HTR-8/SVneo (cell line): ENCODE results near the gene CPSF2.
A peak's percentile ranks its signal among the peaks of the same experiment; 100 is the strongest.

Experiments
- DNase-seq: peaks from one replicate; pipeline ENCODE4 v3.0.0; 2011; ENCODE audit warnings: low spot score, mixed read lengths; ENCODE audit not compliant: insufficient read length
- FAIRE-seq: peaks from 2 replicates; lab custom pipeline; 2011; peaks lifted over from hg19 to GRCh38; lab: Jason Lieb, UNC

CPSF2 gene

DNA sequence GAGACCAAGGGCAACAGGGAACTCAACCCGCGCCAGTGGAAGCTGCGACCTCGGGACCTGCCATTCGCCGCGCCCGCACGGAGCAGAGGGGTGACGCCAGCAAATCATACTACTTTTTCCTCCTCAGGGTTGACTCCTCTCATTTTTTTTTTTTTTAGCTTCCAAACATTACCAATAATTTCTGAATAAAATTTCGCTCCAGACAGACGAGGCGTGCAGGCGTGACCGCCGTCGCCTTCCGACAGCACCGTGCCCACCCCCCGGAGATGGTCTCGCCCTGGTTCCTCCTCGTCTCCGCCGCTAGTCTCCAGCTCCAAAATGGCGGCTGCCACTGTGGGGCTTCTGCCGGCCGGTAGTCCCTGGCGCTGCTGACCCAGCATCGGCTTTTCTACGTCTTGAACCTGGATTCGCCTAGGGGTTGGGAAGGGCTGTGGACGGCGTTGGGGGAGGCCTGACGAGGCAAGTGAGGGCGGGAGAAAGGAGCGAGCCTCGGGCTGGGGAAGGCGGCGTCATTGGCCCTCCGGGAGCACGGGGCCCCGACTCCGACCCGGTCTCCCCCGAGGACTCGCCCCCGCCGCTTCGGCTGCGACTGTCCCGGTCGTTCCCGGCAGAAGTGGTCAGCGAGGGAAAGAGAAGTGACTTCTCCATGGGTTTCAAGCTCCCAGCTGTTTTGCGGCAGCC lies at the start of gene CPSF2, which contains the start of gene NDUFB1:
TSS of gene CPSF2 (plus strand) at position 300 of the 681 bp plus-strand sequence. CDS start 9,016 bp downstream, outside the sequence.
TSS of gene NDUFB1 (minus strand) at position 37 of the 681 bp plus-strand sequence. CDS start 4,069 bp downstream, outside the sequence.
- DNase-seq, result peak; percentile 94
- FAIRE-seq, result no peak

DNA sequence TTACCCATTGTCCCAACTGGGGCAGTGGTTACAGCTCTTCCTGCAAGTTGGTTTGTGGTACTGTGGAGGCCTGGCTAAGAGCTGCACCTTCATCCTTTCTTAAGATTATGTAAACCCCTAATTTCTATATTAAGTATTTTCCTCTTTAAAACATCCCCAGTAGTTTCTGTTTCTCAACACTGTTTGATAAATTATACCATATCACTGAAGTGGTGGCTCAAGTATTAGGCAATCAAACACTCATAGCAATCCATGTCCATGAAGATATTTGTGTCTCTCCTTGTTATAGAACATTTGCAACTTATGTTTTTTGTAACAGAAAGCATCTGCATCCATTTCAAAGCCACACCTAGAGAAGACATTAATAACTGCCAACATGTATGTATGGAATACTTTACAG lies 47.2 kb upstream of the CPSF2 start:
- no peak for FAIRE-seq
- DNase-seq, result no peak

DNA sequence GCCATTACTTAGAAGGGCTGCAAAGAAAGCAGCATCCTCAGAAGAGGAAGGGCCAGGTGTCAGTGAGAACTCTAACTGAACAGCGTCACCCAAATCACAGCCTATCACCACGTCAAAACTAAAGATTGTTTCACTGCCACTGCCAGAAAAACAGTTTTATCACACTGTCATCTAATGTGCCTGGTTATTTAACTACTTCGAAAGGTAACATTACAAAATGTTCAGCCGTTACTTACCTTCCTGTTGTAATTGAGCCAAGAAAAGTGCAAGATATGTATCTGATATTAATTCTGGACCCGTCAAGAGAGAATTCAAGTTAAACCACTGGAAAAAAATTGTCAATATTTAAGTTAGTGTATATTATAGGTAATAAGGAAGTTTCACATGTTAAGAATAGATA lies 33.3 kb upstream of the CPSF2 start:
- FAIRE-seq, result no peak

DNA sequence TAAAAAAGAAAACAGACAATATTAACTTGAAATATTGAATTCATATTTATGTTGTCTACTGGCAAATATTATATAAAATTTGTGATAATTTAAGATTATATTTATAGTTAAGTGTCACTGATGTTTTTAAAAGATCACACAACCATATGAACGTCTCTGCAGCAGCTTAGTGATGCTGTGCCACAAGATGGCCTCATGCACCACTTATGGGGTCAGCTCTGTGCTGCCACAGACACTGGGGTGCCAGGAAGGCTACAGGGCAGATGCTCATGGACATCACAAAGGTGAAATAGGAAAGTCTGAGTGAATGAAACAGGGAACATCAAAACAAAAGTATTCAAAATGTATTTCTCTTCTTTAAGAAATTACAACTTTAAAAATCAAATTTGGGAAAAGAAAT lies 28.4 kb upstream of the CPSF2 start:
- no peak for DNase-seq
- no peak for FAIRE-seq

More for the DNA sequence above, 33.3 kb upstream of the CPSF2 start:
- DNase-seq, result no peak

DNA sequence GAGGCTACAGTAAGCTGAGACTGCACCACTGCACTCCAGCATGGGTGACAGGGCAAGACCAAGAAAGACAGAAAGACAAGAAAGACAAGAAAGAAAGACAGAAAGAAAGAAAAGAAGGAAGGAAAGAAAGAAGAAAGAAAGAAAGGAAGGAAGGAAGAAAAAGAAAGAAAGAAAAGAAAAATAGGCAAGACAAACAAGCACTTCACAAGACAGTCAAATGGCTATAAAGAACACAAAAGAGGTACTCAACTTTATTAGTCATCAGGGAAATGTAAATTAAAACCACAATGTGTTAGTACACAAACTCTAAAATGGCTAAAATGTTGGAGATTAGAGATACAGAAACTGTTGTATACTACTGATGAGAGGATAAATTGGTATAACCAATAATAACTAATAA lies 22.0 kb upstream of the CPSF2 start:
- DNase-seq, result no peak
- FAIRE-seq, result no peak

DNA sequence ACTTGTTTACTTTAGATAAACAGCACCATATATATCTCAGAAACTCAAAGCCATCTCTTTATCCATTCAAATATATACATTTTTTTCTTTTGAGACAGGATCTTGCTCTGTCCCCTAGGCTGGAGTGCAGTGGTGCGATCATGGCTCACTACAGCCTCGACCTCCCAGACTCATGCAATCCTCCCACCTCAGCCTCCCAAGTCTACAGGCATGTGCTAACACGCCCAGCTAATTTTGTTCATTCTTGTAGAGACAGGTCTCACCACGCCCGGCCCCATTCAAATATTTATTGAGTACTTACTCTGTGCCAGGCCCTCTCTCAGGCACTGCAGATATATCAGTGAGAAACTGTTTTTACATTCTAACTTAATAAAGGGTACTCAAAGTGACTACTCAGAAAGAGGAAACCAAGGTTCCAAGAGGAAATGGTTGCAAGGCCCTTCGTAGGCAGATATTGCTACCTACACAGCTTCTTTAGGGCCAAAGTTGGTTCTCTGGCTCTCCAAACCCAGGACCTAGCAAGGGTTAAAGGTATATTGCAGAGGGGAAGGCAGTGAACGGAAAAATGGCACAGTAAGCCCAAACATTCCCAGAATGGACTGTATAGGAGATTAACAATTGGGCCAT lies 18.3 kb upstream of the CPSF2 start:
- DNase-seq (no peak), FAIRE-seq (no peak)

DNA sequence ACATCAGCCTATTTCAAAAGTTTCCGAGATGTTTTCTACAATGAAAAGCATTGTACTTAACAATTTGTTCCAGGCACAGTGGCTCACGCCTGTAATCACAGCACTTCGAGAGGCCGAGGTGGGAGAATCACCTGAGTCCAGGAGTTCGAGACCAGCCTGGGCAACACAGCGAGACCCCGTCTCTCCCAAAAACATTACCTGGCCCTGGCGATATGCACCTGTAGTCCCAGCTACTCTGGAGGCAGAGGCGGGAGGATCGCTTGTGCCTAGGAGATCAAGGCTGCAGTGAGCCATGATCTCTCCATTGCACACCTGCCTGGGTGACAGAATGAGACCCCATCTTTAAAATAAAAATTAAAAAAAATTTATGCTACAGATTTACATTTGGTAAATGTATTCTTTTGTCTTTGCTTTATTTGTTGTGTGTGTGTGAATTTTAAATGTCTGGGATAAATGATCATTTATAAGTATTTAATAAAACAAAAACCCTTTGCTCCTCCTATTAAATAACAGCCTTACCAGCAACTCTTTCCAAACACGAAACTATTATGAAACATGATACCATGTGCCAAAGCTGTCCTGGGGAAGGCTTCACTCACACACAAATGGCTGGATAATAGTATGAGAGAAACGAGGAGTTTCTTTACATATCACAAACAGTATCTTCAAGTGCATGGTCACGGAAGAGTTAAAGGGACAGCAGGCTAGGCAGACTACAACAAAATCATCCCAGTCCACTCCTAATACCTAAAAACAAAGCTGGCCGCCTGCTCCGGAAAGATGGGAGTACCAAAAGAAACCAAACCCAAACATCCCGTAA lies 16.5 kb upstream of the CPSF2 start:
- no peak for FAIRE-seq
- peak; percentile 30 for DNase-seq

DNA sequence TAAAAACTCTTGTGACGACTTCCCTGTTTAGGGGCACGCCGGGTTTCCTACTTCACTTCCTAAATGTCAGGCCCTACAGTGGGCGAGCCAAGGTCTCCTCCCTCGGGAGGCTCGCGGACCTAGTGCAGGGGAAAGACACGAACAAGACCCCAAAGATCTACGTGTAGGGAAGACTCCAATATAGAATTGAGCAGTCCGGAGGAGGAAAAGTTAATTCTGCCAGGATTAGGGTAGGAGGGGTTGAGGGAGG lies 16.0 kb upstream of the CPSF2 start:
- DNase-seq (no peak), FAIRE-seq (no peak)

DNA sequence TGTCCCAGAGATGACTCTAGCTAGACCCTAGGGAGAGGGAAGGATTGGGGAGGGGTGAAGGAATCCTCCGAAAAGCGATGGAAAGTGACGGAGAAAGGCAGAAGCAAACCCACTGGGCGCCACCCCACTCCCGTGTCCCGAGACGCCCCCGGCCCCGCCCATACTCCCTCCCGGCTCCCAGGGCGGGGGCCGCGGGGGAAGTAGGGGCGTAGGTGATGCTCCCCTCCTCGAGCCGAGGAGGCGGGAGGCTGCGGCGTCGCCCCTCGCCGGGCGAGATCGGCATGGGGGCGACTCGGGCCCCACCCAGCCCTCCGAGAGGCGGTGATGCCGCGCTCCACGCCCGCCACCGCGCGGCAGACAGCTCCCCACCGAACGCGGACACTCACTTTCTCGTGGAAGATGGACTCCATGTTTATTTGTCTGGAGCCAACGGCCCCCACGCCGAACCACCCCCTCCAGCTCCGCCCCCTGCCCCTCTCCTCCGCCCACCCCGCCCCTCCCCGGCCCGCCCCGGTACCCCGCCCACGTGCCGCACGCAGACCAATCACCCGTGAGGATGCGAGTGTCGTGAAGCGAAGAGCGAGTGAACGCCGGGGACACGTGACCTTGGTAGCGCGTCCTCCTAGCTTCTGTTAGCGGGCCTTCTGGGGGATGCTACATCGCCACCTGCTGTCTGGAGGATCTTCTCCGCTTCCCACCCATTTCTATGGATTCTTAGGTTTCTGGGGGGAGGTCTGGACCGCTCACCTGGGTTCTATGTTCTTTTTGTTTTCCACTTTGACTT lies 15.4 kb upstream of the CPSF2 start, which contains the start of gene ATXN3:
TSS of gene ATXN3 (minus strand) at position 440 of the 784 bp plus-strand sequence. CDS start at position 410, 30 bp downstream.
- DNase-seq (peak; percentile 99), FAIRE-seq (peak; percentile 95)

DNA sequence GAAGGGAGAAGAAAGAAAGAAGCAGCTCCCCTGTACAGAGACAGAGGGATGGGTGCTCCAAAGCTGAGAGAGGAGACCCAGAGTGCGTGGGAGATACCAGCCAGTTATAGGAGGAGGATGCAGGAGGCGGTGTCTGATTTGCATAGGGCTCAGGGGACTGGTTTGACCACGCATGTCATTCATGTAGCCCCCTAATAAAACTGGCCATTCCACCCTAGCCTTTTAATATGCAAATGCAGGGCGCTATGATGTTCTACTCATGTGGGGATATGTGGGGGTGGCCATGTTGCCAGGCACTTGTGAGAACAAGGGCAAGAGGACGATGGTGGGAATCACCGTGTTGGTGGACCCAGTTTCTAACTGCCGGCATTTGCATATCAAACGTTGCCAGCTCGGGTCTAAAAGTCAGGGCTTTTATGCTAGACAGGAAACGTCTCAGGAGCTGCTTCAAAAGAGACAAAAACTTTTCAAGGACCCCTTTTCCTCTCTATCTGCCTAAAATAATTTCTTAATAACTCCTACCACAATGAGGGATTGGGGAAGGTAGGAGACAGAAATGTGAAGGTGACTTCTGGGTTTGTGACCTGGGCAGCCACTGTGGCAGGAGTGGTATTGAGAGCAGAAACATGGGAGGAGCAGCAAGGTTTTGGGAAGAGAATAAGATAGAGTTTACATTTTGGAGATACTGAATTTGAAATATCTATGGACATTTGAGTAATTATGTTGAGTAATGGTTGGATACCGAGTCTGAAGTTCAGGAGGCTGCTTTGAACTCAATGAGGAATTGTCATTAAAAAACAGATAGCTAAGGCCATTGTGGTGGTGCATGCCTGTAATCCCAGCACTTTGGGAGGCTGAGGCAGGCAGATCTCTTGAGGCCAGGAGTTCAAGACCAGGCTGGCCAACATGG lies 13.2 kb upstream of the CPSF2 start:
- FAIRE-seq, result no peak
- no peak for DNase-seq

DNA sequence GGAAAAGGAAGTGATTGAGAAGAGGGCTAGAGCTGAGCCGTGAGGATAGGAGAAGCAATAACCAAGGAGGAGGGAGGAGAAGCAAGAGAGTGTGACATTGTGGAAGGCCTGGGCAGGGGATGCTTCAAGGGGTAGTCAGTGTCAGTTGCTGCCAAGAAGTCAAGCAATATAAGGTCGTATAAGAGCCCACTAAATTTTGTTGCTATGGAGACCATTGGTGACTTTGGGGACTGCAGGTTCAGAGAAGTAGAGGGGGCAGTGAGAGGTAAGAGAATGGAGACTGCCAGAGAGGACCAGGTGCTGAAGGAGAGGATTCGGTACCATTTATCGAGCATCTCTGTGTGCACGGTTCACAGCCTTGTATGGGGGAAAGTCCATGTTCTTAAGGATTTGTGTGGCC lies 12.3 kb upstream of the CPSF2 start:
- DNase-seq (no peak), FAIRE-seq (no peak)

DNA sequence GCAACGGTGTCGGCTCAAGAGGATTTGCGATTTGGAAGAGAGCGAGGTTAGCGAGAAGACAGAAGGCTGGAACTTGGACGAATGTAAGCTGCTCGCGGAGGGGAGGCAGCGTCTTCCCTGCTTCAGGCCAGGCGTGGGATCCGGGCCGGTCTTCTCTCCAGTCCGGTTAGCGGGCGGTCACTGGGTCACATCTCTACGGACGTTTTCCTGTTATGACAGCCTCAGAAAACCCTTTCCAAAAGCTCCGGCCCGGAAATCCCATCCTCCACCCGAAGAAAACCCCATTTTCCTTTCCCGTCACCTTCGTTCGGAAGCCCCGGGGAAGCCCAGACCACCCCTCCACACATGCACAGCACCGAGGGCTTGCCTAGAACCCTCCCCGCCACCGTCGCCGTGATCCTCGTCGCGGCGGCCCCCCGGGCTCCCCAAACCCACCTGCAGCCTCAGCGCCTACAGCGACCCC lies 531 bp upstream of the CPSF2 start:
- FAIRE-seq, result no peak
- no peak for DNase-seq

DNA sequence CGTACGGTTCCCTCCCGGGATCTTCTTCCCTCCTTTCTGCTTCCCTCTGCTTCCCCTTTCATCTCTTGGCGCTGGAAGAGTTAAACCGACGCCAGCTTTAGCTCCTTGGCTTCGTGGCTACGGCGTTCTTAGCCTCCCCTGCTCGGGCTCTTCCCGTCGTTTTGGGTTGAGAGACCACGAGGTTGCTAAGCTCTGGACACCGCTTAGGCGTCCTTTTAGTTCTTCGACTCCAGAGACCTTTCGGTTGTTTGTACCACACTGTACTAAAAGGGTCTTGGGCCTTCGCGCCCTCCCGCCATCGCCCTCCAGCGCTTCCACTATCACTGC lies 545 bp downstream of the CPSF2 start:
- no peak for FAIRE-seq
- peak; percentile 12 for DNase-seq

DNA sequence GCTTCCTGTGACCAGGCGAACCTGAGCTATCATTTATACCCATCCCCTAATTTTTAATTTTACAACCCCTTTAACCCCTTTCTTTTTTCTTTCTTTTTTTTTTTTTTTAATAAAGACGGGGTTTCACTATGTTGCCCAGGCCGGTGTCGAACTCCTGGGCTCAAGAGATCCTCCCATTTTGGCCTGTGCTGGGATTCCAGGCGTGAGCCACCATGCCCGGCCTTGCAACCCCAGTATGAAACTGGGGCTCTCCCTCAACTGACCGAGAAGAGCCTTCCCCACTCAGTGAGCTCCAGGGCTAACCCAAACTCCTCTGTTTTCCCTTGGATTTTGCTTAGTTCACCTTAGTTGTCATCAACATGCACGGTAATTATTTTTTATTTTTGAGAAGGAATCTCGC lies 992 bp downstream of the CPSF2 start:
- DNase-seq (no peak), FAIRE-seq (no peak)

DNA sequence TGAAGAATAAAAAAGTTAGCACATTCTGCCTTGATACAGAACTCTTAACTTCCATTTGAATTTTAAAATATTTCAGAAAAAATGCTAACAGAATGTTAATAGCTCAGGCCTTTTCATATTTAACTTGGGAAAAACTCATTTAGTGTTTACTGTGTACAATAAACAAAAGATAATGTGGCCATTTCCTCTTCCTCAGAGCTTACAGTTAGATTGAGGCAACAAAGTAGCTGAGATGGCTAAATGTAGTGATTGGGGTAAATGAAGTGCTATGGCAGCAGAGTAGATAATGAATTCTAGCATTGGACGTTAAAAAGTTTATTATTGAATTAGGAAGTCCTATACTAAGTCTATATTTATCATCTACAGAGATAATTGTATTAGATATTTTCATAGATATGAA lies 12.7 kb downstream of the CPSF2 start:
- DNase-seq (no peak), FAIRE-seq (no peak)

DNA sequence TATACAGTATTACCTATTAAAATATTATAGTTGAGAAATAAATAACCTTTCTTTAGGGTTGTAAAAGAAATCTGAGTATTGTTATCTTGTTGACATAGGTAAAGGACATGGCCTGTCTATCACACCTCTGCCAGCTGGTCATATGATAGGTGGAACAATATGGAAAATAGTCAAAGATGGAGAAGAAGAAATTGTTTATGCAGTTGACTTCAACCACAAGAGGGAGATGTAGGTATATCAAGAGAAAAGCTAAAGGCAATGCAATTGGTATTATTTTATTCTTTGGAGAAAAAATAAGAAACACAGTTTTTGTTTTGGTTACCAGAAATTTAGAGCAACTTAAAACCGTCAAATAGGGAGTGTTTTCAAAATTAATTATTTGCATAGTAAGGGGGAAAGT lies 13.5 kb downstream of the CPSF2 start:
- DNase-seq (peak; percentile 18), FAIRE-seq (no peak)

DNA sequence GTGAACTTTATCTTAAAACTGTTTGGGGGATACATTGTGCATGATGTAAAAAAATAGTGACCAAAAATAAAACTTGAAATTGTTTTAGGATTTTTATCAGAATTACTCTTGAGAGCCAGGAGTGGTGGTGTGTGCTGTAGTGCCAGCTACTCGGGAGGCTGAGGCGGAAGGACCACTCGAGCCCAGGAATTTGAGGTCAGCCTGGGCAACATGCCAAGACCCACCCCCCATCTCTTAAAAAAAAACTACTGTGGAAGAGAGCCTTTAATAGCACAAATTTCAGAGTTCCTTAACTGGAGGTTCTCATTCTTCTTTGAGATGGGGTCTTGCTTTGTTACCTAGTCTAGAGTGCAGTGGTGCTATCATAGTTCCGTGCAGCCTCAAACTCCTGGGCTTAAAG lies 21.5 kb downstream of the CPSF2 start:
- no peak for DNase-seq
- no peak for FAIRE-seq

DNA sequence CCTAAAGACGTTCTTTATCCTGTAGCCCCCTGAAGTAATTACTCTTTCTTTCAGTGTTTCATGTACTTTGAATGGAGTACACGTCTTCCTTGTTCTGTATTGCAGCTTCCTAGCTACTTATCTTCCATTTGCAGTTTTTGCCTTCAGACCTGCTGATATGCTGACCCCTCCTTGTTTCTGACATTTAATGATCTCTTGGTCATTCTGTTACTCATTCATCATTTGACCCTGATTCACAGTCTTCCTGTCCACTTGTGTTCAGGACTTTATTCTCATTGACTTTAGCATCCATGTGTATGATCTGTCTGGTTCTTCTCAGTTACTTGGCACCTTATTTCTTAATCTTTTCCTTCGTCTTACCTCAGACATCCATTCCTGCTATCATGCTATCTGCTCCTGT lies 22.2 kb downstream of the CPSF2 start:
- FAIRE-seq (no peak), DNase-seq (no peak)

DNA sequence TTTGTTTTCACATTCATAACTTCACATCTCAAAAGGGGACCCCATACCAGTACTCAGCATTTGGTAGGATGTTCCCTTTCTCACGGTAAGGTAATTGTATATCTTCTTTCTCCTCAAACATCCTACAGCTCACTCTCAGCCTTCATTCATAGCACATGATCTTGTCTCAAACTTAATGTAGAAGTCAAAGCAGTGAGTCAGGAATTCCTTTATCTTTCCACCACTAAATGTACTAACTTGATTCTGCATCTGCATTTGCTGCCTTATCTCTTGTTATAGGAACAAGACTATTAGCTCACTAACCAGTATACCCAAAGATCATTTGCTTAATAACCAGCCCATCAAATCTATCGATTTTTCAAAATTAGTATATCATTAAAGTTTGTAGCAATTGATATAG lies 22.9 kb downstream of the CPSF2 start:
- DNase-seq (no peak), FAIRE-seq (peak; percentile 9)
